ENCODE results near the gene TMEM217.

TMEM217 gene

GRCh38 chr6:37171201-37171969 is 86.6 kb downstream of the TMEM217 start:
- H3K9me3 ChIP-seq (ENCODE audit: control insufficient read depth, insufficient read depth, low read depth, low read length): no peaks in the 10 kb centered on the region
- H3K27ac ChIP-seq (ENCODE audit: extremely low read depth, low read depth, low read length): peak overlapping the region; percentile 94
- ChIA-PET POLR2A (interaction anchor here (0.7 to 5.9 kb wide), 29 partner anchors 11 to 268 kb away, joined by 3 to 82 read pairs (median 6); partner anchors contain the start of gene MTCH1), CTCF (interaction anchor here (0.5 to 18.8 kb wide), 37 partner anchors 10 to 653 kb away, joined by 3 to 401 read pairs (median 6); partner anchors contain the start of gene C6orf89)
- H3K36me3 ChIP-seq (ENCODE audit: control insufficient read depth in 2 of 2, insufficient read depth in 1 of 2, low read length in 2 of 2): peaks cover 6 to 40% of the 10 kb centered on the region in 2 experiments; a peak in 1 of 3 replicates
- peak overlapping the region; percentile 97 for H3K4me3 ChIP-seq (ENCODE audit: low read depth, low read length)
- peaks cover 3% of the 10 kb centered on the region for H3K4me1 ChIP-seq (ENCODE audit: control insufficient read depth, insufficient read depth, low read length)
- TF ChIP-seq ZNF140 (tag by site-specific recombination; IDR thresholded peaks at IDR 0.05) (no peak), PRDM1 (tag by site-specific recombination; IDR thresholded peaks at IDR 0.05) (peak; percentile 87; the same call in 1 of the 2 replicates), TSHZ1 (tag by site-specific recombination; IDR thresholded peaks at IDR 0.05; ENCODE audit: borderline replicate concordance) (no peak), ZNF792 (tag by site-specific recombination; IDR thresholded peaks at IDR 0.05) (no peak), ZBTB20 (tag by site-specific recombination; IDR thresholded peaks at IDR 0.05) (peak; percentile 18; the same call in 1 of the 2 replicates), RBAK (tag by site-specific recombination; IDR thresholded peaks at IDR 0.05) (no peak), MZF1 (tag by site-specific recombination; IDR thresholded peaks at IDR 0.05; ENCODE audit: borderline replicate concordance) (no peak), ZNF114 (tag by site-specific recombination; IDR thresholded peaks at IDR 0.05) (no peak), ZBTB21 (tag by site-specific recombination; IDR thresholded peaks at IDR 0.05) (no peak), ZBTB48 (tag by site-specific recombination; IDR thresholded peaks at IDR 0.05) (no peak), ZSCAN16 (tag by site-specific recombination; IDR thresholded peaks at IDR 0.05) (no peak), ZNF335 (tag by site-specific recombination; conservative IDR thresholded peaks at IDR 0.05) (peak; percentile 56; the same call in 1 of the 2 replicates), ZNF571 (tag by site-specific recombination; IDR thresholded peaks at IDR 0.05) (no peak), ZNF623 (tag by site-specific recombination; IDR thresholded peaks at IDR 0.05) (no peak), ZNF394 (tag by site-specific recombination; IDR thresholded peaks at IDR 0.05; ENCODE audit: borderline replicate concordance) (peak; percentile 39; the same call in 1 of the 2 replicates), GLIS2 (tag by site-specific recombination; IDR thresholded peaks at IDR 0.05) (peak; percentile 3), ZNF530 (tag by site-specific recombination; IDR thresholded peaks at IDR 0.05; ENCODE audit: low read depth) (no peak), FEZF1 (tag by site-specific recombination; IDR thresholded peaks at IDR 0.05) (no peak), OSR2 (tag by site-specific recombination; IDR thresholded peaks at IDR 0.05) (no peak), ZEB2 (tag by site-specific recombination; IDR thresholded peaks at IDR 0.05) (no peak), KLF10 (tag by site-specific recombination; IDR thresholded peaks at IDR 0.05) (no peak), ZNF280D (tag by site-specific recombination; IDR thresholded peaks at IDR 0.05) (no peak), INSM2 (tag by site-specific recombination; IDR thresholded peaks at IDR 0.05) (no peak), ZBTB17 (tag by site-specific recombination; IDR thresholded peaks at IDR 0.05) (peak; percentile 63), ZNF600 (tag by site-specific recombination; IDR thresholded peaks at IDR 0.05) (peak; percentile 83)
- TF ChIP-seq, protein P1, sequence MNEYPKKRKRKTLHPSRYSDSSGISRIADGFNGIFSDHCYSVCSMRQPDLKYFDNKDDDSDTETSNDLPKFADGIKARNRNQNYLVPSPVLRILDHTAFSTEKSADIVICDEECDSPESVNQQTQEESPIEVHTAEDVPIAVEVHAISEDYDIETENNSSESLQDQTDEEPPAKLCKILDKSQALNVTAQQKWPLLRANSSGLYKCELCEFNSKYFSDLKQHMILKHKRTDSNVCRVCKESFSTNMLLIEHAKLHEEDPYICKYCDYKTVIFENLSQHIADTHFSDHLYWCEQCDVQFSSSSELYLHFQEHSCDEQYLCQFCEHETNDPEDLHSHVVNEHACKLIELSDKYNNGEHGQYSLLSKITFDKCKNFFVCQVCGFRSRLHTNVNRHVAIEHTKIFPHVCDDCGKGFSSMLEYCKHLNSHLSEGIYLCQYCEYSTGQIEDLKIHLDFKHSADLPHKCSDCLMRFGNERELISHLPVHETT (tag by site-specific recombination; IDR thresholded peaks at IDR 0.05): no peak
- TF ChIP-seq, protein P2, sequence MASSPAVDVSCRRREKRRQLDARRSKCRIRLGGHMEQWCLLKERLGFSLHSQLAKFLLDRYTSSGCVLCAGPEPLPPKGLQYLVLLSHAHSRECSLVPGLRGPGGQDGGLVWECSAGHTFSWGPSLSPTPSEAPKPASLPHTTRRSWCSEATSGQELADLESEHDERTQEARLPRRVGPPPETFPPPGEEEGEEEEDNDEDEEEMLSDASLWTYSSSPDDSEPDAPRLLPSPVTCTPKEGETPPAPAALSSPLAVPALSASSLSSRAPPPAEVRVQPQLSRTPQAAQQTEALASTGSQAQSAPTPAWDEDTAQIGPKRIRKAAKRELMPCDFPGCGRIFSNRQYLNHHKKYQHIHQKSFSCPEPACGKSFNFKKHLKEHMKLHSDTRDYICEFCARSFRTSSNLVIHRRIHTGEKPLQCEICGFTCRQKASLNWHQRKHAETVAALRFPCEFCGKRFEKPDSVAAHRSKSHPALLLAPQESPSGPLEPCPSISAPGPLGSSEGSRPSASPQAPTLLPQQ (tag by site-specific recombination; IDR thresholded peaks at IDR 0.05): no peak
